ENCODE data around the gene PPP1R14B.

The PPP1R14B gene

GRCh38 chr11:64208086-64208795, 38.5 kb downstream of the PPP1R14B start:
- DNase-seq: no peak

DNA sequence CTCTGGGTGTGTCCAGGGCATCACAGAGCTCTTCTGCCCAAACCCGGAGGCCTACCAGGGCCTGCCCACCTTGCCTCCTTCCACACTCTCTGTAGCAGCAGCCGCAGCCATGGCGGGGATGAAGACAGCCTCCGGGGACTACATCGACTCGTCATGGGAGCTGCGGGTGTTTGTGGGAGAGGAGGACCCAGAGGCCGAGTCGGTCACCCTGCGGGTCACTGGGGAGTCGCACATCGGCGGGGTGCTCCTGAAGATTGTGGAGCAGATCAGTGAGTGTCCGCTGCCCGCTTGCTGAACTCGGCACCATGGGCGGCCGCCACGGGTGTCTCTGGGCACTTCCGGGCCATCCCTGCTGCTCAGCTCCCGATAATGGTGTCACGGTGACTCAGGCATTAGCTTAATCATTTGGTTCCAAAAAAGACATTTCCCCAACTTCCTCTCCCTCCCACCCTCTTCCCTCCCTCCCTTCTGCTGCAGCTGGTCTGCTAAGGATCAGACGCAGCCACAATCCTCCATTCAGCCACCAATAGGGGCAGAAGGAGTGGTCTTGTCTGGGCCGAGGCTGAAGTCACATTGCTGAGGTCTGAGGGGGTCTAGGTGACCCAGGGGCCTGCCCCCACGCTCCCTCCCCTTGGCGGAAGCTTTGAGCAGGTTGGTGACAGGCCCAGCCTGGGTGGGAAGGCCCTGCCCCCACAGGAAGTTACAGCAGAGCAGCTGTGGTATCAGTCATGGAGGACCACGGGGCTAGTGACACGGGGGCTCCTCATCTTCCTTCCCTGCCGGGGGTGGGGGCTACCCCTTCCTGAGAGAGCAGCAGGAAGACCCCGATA, 39.3 kb downstream of the PPP1R14B start:
- no peak for DNase-seq

DNA sequence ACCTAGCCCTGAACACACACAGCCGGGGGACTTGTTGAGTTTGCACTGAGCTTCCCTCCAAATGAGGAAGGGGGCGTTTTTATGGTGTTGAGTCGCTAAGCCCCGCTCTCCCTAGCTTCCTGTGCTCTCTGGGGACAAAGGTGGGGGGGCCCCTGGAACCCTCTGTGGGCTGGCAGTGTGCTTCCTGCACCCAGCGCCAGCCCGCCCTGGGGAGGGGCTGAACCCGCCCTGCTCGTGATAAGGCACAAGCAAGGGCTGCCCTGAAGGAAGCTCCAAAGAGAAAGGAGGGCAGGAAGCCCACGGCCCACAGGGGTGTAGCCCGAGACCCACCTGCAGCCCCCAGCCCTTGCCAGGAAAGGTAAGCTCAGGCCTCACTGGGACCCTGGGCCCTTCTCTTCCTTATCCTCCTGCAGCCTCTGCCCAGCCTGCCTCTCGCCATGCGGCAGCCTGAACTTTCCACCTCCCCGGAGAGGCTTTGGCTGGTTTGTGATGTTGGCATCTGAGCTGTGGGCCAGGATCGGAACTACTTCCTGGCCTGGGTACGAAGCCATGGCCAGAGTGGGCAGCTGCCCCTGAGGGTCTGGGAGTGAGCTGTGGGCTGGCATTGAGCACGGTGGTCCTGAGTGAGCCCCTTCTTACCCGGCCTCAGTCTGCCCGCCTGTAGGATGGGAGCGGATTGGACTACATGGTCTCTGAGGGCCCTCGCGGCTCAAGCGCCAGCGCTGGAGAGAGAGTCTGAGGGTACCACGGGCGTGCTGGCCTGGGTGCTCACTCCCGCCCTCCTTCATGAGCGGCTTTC, 40.1 kb downstream of the PPP1R14B start, which contains the start of gene FERMT3:
Gene FERMT3, plus strand, starts transcription at position 265 of the 799 bp plus-strand sequence. CDS start 644 bp downstream, outside the sequence.
- DNase-seq: no peak

DNA sequence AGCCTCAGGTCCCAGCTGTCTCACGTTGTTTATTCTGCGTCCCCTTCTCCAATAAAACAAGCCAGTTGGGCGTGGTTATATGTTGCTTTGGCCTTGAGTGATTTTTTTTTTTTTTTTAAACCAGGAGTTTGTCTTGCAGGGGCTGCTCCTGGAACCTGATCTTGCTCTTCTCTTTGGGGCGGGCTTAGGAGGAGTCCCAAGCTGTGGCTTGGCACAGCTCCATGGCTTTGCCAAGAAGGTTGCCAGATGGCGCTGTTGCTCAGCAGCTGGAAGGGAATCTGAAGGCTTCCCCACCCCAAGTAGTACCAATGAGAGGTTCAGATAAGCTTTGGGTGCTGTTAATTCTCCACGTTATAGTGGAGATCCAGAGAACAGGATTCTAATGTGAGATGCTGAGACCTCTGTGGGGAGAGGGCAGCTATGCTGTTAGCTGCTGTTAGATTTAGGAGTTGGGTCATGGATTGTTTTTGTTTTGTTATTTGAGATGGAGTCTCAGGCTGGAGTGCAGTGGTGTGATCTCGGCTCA, 42.2 kb downstream of the PPP1R14B start:
- DNase-seq: peak; percentile 68 to 94

- no peak for DNase-seq
Observed at GRCh38 chr11:64204080-64204440, 42.7 kb downstream of the PPP1R14B start.

- no peak for DNase-seq
Observed at GRCh38 chr11:64203421-64204079, 43.2 kb downstream of the PPP1R14B start.

DNA sequence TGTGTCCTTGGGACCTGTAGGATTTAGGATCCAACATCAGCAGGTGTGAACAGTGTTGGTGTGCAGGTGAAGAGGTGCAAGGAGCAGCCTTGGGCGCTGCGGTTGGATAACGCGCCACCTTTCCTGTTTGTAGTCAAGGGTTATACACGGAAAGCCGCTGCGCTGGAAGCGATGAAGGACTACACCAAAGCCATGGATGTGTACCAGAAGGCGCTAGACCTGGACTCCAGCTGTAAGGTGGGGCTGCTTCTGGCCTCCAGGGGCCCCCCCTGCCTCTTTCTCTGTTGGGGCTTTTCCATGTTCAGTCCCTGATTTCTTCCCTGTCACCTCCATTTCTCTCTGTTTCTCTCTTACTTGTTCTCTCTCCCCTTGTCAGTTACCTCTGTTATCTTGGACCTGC, 43.8 kb downstream of the PPP1R14B start:
- DNase-seq: no peak

DNA sequence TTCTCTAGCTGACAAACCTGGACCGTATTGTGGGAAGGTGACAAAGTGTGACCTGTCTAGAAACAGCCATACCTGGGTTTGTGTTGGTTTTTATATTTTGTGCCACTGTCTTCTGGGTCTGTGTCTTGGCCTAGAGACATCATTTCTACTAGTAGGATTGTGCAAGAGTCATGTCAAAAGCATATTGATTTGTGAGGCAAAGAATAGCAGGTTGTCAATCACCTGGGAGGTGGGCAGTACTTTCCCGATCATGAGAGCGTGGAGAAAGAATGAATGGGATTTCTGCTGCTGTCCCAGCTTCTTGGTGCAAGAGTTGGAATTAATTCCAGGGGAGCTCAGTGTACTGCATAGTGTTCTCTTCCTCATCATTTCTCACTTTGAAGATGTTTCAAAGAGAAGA, 45.2 kb downstream of the PPP1R14B start:
- no peak for DNase-seq

DNA sequence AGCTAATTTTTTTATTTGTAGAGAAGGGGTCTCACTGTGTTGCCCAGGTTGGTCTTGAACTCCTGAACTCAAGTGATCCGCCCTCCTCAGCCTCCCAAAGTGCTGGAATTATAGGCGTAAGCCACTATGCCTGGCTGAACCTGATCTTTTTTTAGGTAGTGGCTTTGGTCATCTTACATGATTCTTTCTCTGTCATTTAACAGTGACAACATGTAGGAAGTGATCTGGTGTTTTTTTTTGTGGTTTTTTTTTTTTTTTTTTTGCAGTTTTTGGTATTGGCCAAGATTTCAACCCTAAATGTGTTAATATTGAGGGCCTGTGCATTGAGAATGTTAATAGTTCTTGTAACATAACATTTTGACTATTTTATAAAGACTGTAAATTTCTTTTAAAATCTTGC, 48.2 kb downstream of the PPP1R14B start:
- DNase-seq: no peak

- DNase-seq: no peak
Observed at GRCh38 chr11:64196626-64197025, 50.1 kb downstream of the PPP1R14B start.
